Vagina (tissue), 2 donors: ENCODE data around the gene XK.

ENCODE experiments used
- CTCF ChIP-seq, 3 experiments: fragments of 450-650 bp in 2 of 3; fragments of 200-600 bp in 1 of 3; sonication (generic) in 1 of 3; IDR thresholded peaks; one replicate each; pipeline ENCODE4 v1.5.1; 2017 to 2019; ENCODE audit warnings: antibody characterized with exemption in 3 of 3, mild to moderate bottlenecking in 2 of 3, moderate library complexity in 2 of 3
- POLR2A ChIP-seq, 2 donors: fragments of 450-650 bp; IDR thresholded peaks; one replicate each; pipeline ENCODE4 v1.6.1; 2017; ENCODE audit warnings: antibody characterized with exemption in 2 of 2, mild to moderate bottlenecking in 2 of 2, moderate library complexity in 2 of 2
- POLR2AphosphoS5 ChIP-seq, 2 donors: sonication (generic); formaldehyde crosslinking; IDR thresholded peaks; one replicate each; pipeline ENCODE4 v1.9.0; 2017; ENCODE audit warnings: antibody characterized with exemption in 2 of 2, mild to moderate bottlenecking in 2 of 2, low read depth in 1 of 2; ENCODE audit not compliant: insufficient read depth in 1 of 2

GRCh38 chrX:37652589-37653231 lies 32.9 kb upstream of the XK start:
- TF ChIP-seq CTCF (IDR thresholded peaks at IDR 0.05) (no peak), POLR2A (IDR thresholded peaks at IDR 0.05) (no peak), POLR2AphosphoS5 (IDR thresholded peaks at IDR 0.05; ENCODE audit: insufficient read depth in 1 of 2, low read depth in 1 of 2) (no peak)
